ENCODE data around the gene C13orf46. TPM values are rescaled to one million over a fixed set of nuclear protein-coding genes. Genes with fewer than 3 reads are reported as not detected.

The C13orf46 gene
- total and polyA plus RNA-seq, 2 of the 8 experiments (the other 6 are each of a cell fraction or from before 2014, with no cell fraction given), result 0.23 to 0.28 TPM

GRCh38 chr13:113939944-113940297 is 34.0 kb downstream of the C13orf46 start (continued):
- TF ChIP-seq CHD7 (IDR thresholded peaks at IDR 0.05; ENCODE audit: insufficient replicate concordance, low read length), result no peak
- no peak for TF ChIP-seq GTF2F1 (IDR thresholded peaks at IDR 0.05; ENCODE audit: borderline replicate concordance, low read depth, low read length)
- TF ChIP-seq ATF3 (IDR thresholded peaks at IDR 0.05; ENCODE audit: insufficient read depth, low read depth, low read length), result no peak
- TF ChIP-seq CTCF (IDR thresholded peaks at IDR 0.05; ENCODE audit: control extremely low read depth in 1 of 3, insufficient read depth in 1 of 3, low read depth in 1 of 3, low read length in 3 of 3), result no peak

Data from H1 (cell line).